Aorta (tissue), 5 donors: ENCODE results near the gene ENOX1. TPM values are rescaled to one million over a fixed set of nuclear protein-coding genes. Genes with fewer than 3 reads are reported as not detected.

Experiments
- ATAC-seq: fragments of 200-7000 bp; cut with Tn5 transposase; one replicate; pipeline ENCODE4 v1.9.1; 2022; ENCODE audit warnings: moderate library complexity; ENCODE audit not compliant: low FRiP score
- DNase-seq, 2 donors: peaks; one replicate each; pipeline ENCODE4 v3.0.0-alpha.2; 2020
- H3K27ac ChIP-seq, 2 donors: one replicate each; pipeline ENCODE4 v1.5.1; 2013; ENCODE audit warnings: low read length in 2 of 2, mild to moderate bottlenecking in 2 of 2, moderate library complexity in 2 of 2, control low read depth in 1 of 2, inconsistent platforms in 1 of 2, low read depth in 1 of 2
- H3K27me3 ChIP-seq, 2 donors: one replicate each; pipeline ENCODE4 v1.6.1; 2013; ENCODE audit warnings: control low read depth in 1 of 2, low read length in 1 of 2, mild to moderate bottlenecking in 1 of 2, moderate library complexity in 1 of 2; ENCODE audit not compliant: insufficient read depth in 2 of 2, control insufficient read depth in 1 of 2
- H3K36me3 ChIP-seq, 2 donors: one replicate each; pipeline ENCODE4 v1.6.1; 2013; ENCODE audit warnings: control low read depth in 1 of 2, low read length in 1 of 2, mild to moderate bottlenecking in 1 of 2; ENCODE audit not compliant: insufficient read depth in 2 of 2, control insufficient read depth in 1 of 2
- H3K4me1 ChIP-seq, 2 donors: one replicate each; pipeline ENCODE4 v1.6.1; 2013; ENCODE audit warnings: low read length in 2 of 2, control low read depth in 1 of 2, mild to moderate bottlenecking in 1 of 2, moderate library complexity in 1 of 2; ENCODE audit not compliant: insufficient read depth in 2 of 2, control insufficient read depth in 1 of 2
- H3K4me3 ChIP-seq, 2 donors: one replicate each; pipeline ENCODE4 v1.5.1; 2013; ENCODE audit warnings: low read length in 2 of 2, control low read depth in 1 of 2, mild to moderate bottlenecking in 1 of 2
- H3K9me3 ChIP-seq: one replicate; pipeline ENCODE4 v1.6.1; 2013; ENCODE audit warnings: mild to moderate bottlenecking, low read length; ENCODE audit not compliant: control insufficient read depth
- WGBS, 2 donors: extraction: QIAGEN DNeasy Blood & Tissue Kit; methylation state at CpG; one replicate each; pipeline ENCODE4 v1.1.7; 2013; 5-methylcytosine and 5-hydroxymethylcytosine counted together
- intact Hi-C, 2 donors: fragments of 100-400 bp; cut with DNase I; formaldehyde crosslinking; loops; one replicate each; pipeline versions ENCODE4 v1.14.2 to v1.15.0; 2022
- polyA plus RNA-seq, 2 donors: library from polyadenylated mRNA; stranded (reverse); fragments of 200-250 nt; gene quantifications; one replicate each; pipeline ENCODE4 v1.2.3, GENCODE V29; 2013
- total RNA-seq, 2 donors: library from RNA; stranded (reverse); fragmentation: NEBNext Ultra II Directional; extraction: Animal tissue kit (Norgen Biotek cat#: 25700); gene quantifications; one replicate each; pipeline ENCODE4 v1.2.1, GENCODE V29; 2021
- donor health status: healthy with polysubstance abuse.
- donor health status: Bipolar disorder and iron deficiency.
- donor health status: DM: no; HTN: no; CAD: no.
- donor health status: DM: no; HTN: no; CAD: no.
- donor health status: DM: yes; HTN: yes; CAD: no.

ENOX1 gene
- total and polyA plus RNA-seq, 4 donors = 0.15 to 2.2 (median 1.4) TPM; not detected in 1

DNA sequence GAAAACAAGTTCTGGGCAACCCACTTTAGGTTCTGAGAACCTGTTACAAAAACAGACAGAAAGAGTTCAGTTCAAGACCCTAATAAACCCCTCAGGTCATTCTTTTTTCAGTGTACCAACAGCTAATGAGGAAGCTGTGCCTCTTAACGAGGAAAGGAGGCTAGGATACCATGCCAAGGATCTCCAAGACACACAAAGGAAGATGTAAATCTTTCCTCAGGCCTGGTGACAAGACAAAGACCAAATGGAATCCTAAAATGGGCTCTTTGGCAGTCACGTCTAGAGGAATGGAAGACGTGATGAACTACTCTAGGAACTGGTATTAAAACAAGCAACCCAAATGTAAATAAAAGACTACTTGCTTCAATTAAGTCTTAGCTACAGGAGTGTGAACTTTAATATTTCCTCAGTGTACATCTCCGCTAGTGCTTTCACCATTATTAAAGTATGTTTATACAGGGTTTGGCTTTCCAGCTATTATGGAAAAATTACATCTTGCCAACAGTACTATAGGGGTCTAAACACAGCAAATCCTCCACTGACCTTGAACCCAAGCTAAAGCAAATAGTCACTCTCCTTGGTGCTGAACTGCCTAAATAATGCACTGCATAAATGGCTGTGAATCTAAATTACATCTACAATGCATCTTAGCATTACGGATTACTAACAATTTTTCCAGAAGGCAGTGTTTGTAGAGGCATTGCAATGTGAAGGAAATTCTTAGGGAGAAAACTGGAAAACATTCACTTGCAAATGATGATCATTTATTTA is 42.3 kb downstream of the ENOX1 start:
- ATAC-seq = no peak
- intact Hi-C loops = no loop called here
- WGBS, 2 donors = 91% methylated on average over 5 of the region's 5 CpGs

DNA sequence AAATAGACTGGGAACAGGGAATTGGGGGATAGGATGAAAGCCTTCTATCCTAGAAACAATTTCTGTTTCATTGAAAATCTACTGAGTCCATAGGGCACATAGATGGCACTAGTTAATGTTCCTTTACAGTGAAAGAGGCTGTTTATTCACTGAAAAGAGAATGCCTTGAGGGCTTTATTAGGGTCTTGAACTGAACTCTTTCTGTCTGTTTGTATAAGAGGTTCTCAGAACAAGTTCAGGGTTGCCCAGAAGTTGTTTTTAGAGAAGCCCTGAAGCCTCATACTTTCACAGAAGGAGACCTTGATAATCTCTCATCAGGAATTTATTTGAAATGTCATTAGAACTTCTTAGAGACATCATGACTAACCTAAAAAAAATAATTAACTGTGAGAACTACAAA is 43.9 kb downstream of the ENOX1 start:
- ATAC-seq = no peak
- DNase-seq = no peak
- H3K4me3 ChIP-seq = no peak overlapping the region
- no peaks in the 10 kb centered on the region for H3K36me3 ChIP-seq
- H3K4me1 ChIP-seq = no peaks in the 10 kb centered on the region
- H3K27me3 ChIP-seq = no peaks in the 10 kb centered on the region
- H3K9me3 ChIP-seq = no peaks in the 10 kb centered on the region
- H3K27ac ChIP-seq = no peak overlapping the region
- intact Hi-C loops = no loop called here

More for the DNA sequence above, 42.3 kb downstream of the ENOX1 start:
- Histone ChIP-seq H3K4me1 (no peaks in the 10 kb centered on the region), H3K4me3 (no peak overlapping the region), H3K27me3 (no peaks in the 10 kb centered on the region), H3K27ac (no peak overlapping the region), H3K9me3 (no peaks in the 10 kb centered on the region), H3K36me3 (no peaks in the 10 kb centered on the region)
- DNase-seq = no peak

DNA sequence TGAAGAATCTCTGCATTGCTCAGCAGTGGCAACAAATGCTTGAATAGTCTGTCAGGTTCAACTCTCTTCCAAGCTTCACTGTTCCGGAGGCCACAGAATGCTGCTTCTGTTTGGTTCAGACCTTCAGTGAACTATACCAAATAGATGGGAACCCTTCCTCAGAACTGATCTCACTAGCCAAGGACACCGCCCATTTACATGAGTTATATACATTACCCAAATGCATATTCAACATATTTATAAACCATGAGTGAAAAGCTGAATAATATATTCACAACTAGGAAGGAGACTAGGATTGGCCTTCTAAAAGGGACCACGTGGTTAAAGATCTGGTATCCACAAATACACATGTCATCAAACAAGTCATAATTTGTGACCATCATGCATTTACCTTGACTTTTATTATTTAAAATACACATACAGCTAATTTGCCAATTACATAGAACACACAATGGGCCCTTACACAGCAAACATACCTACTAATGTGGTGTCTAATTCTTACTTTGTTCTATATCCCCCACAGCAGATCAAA is 49.3 kb downstream of the ENOX1 start:
- DNase-seq = no peak
- ATAC-seq = no peak
- no peak overlapping the region for H3K27ac ChIP-seq
- 94 to 99% methylated on average over 3 of the region's 3 CpGs for WGBS, 2 donors
- peaks cover 0 to 1% of the 10 kb centered on the region in 2 donors for H3K36me3 ChIP-seq
- H3K27me3 ChIP-seq = no peaks in the 10 kb centered on the region
- no peak overlapping the region for H3K4me3 ChIP-seq
- H3K4me1 ChIP-seq = peaks cover 0 to 1% of the 10 kb centered on the region in 2 donors
- intact Hi-C loops = no loop called here
- peaks cover 2% of the 10 kb centered on the region for H3K9me3 ChIP-seq

DNA sequence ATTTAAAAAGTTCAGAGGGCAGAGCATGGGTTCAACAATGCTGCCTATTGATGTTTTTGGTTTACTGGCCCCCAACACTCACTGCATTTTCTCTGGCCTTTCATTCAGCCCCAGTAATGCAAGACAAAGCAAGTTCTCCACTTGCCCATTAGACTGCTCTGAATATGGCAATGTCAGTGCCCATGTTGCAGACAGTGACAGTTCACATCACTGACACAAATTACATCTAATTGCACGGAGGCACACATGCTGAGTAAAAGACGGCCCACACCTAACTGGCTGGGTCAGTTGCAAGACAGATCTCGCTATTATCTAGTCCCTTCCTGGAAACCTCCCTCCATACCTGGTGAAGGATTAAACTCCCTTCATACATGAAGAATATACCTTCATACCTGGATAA is 54.0 kb downstream of the ENOX1 start:
- intact Hi-C loops = no loop called here
- no peak overlapping the region for H3K27ac ChIP-seq
- no peak overlapping the region for H3K4me3 ChIP-seq
- DNase-seq = no peak
- H3K27me3 ChIP-seq = no peaks in the 10 kb centered on the region
- ATAC-seq = no peak
- H3K9me3 ChIP-seq = peaks cover 2% of the 10 kb centered on the region
- 97 to 99% methylated on average over 3 of the region's 3 CpGs for WGBS, 2 donors
- H3K36me3 ChIP-seq = peaks cover 0 to 1% of the 10 kb centered on the region in 2 donors
- H3K4me1 ChIP-seq = peaks cover 0 to 1% of the 10 kb centered on the region in 2 donors

DNA sequence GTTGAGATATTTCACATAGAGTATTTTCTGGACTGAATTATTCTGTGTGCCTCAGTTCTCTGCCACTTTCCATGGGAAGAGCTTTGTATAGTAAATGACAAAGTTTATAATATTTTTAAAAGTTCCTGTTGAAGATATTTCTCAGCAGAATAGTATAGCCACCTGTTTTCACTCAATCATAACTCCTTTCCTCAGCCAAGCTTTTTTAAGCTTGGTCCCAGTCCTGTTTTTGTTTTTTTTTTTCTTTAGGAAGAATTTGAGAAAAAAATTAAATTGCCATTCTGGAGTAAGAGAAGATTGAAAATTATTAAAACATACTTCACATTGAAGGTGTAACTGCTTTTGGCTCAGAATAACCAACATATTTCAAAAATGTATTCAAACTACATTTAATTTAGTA is 55.5 kb downstream of the ENOX1 start:
- intact Hi-C loops = no loop called here
- H3K4me3 ChIP-seq = no peak overlapping the region
- peaks cover 2% of the 10 kb centered on the region for H3K9me3 ChIP-seq
- no peak for ATAC-seq
- H3K4me1 ChIP-seq = peaks cover 0 to 1% of the 10 kb centered on the region in 2 donors
- H3K27me3 ChIP-seq = no peaks in the 10 kb centered on the region
- peaks cover 0 to 1% of the 10 kb centered on the region in 2 donors for H3K36me3 ChIP-seq
- no peak overlapping the region for H3K27ac ChIP-seq
- DNase-seq = no peak

DNA sequence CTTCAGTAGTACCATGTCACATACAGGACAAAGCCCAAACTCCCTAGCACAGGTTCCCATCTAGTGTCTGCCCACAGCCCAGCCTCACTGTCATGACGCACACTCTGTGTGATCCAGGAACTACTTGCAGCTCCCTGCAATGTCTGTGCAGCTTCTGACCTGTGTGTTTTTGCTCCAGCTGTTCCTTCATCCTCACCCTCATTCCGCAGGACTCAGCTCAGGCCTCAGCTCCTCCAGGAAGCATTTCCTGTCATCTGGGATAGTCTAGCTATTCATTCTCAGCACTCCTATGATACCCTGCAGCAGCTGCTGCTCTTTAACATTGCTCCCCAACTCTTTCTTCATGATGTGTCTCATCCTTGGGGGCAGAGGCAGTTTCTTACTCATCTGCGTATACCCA is 56.1 kb downstream of the ENOX1 start:
- ATAC-seq (no peak), DNase-seq (no peak)
- Histone ChIP-seq H3K9me3 (peaks cover 2% of the 10 kb centered on the region), H3K36me3 (peaks cover 0 to 1% of the 10 kb centered on the region in 2 donors), H3K4me3 (no peak overlapping the region), H3K27me3 (no peaks in the 10 kb centered on the region), H3K27ac (no peak overlapping the region), H3K4me1 (peaks cover 0 to 1% of the 10 kb centered on the region in 2 donors)
- intact Hi-C loops = no loop called here
- 84 to 91% methylated on average over 3 of the region's 3 CpGs for WGBS, 2 donors

DNA sequence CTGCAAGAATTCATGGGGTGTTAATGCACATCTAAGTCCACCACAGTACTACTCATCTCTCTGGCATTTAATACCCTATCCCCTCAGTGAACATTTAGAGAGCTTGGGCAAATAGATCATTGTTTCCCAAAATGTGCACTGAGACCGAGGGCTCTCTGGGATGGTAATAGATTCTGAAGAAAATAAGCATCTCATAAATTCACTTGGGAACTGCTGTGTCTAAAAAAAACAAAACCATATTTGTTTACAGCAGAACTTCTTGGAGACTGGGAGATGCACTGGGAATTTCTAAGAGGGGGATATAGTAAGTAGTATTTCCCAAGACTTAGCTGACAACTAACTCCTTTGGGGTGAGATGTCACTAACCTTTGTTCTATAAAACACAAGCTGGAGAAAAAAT is 58.4 kb downstream of the ENOX1 start:
- intact Hi-C loops = no loop called here
- peaks cover 0 to 1% of the 10 kb centered on the region in 2 donors for H3K36me3 ChIP-seq
- H3K27me3 ChIP-seq = no peaks in the 10 kb centered on the region
- peaks cover 2% of the 10 kb centered on the region for H3K9me3 ChIP-seq
- 73% methylated on average over 1 of the region's 1 CpG for WGBS, 2 donors
- DNase-seq = no peak
- no peaks in the 10 kb centered on the region for H3K4me1 ChIP-seq
- no peak overlapping the region for H3K4me3 ChIP-seq
- no peak for ATAC-seq
- H3K27ac ChIP-seq = no peak overlapping the region

DNA sequence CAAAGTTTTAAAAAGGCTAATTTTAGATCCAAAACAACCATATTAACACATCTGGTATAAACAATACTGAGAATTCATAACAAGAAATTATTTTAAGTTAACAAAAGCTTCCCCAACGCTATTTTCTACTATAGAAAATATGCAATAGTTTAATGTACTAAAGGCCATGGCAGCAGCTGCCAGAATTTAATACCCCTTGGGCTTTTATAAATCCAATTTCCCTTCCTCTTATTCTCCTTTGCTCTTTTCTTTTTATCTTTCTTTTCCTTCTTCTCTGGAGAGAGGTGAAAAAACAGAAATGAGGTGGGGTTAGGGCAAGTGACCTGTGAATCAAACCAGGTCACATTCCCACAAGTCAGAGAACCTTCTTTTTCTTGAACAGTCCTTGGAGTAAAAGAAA is 58.9 kb downstream of the ENOX1 start:
- ATAC-seq (no peak), DNase-seq (no peak)
- 78 to 86% methylated on average over 1 of the region's 1 CpG for WGBS, 2 donors
- Histone ChIP-seq H3K36me3 (peaks cover 0 to 1% of the 10 kb centered on the region in 2 donors), H3K4me3 (no peak overlapping the region), H3K27ac (no peak overlapping the region), H3K9me3 (peaks cover 2% of the 10 kb centered on the region), H3K4me1 (no peaks in the 10 kb centered on the region), H3K27me3 (no peaks in the 10 kb centered on the region)
- intact Hi-C loops = no loop called here

DNA sequence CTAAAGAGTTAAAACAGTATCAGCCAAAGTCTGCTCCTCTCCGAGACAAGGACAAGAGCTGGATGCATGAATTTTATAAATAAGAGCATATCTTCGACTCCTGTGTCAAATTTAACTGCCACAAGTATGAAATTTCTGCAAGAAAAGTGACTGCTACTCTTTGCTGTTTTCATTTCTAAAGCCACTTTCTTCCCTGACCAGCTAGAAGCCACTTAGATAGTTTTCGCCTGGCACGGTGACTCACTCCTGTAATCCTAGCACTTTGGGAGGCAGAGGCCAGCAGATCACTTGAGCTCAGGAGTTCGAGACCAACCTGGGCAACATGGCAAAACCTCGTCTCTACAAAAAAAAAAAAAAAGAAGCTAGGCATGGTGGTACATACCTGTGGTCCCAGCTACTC is 61.3 kb downstream of the ENOX1 start:
- no peaks in the 10 kb centered on the region for H3K36me3 ChIP-seq
- ATAC-seq (no peak), DNase-seq (no peak)
- intact Hi-C loops = no loop called here
- H3K27ac ChIP-seq = no peak overlapping the region
- H3K9me3 ChIP-seq = no peaks in the 10 kb centered on the region
- H3K4me1 ChIP-seq = no peaks in the 10 kb centered on the region
- H3K27me3 ChIP-seq = no peaks in the 10 kb centered on the region
- 73 to 85% methylated on average over 5 to 6 of the region's 6 CpGs for WGBS, 2 donors
- H3K4me3 ChIP-seq = no peak overlapping the region
